Ureter (tissue), 1 donor: ENCODE results near the gene HOXA11. TPM values are rescaled to one million over a fixed set of nuclear protein-coding genes. Genes with fewer than 3 reads are reported as not detected.

ENCODE experiments used
- DNase-seq: peaks from one replicate; pipeline ENCODE4 v3.0.0-alpha.2; 2020; ENCODE audit warnings: low spot score
- total RNA-seq: library from RNA; stranded (reverse); gene quantifications from one replicate; pipeline ENCODE4 v1.2.4, GENCODE V29; 2023
- donor health status: DM: yes; HTN: yes; CAD: no.

Gene HOXA11
- total RNA-seq, 1 donor from 2014 or later = 16.6 TPM

- no peak for DNase-seq
These were observed 51.4 kb downstream of the HOXA11 start for GRCh38 chr7:27133409-27134231.

GRCh38 chr7:27132978-27133377, 52.1 kb downstream of the HOXA11 start:
- DNase-seq = no peak

- no peak for DNase-seq
These were observed 52.8 kb downstream of the HOXA11 start for GRCh38 chr7:27132214-27132613.

- DNase-seq = no peak
These were observed 53.6 kb downstream of the HOXA11 start for GRCh38 chr7:27131390-27131819.

Other genes starting within 250 kb of the HOXA11 start
- 18.8 TPM for gene HOXA1, start 89.2 kb downstream of the HOXA11 start, total RNA-seq
- gene HOXA2, start 82.5 kb downstream of the HOXA11 start, total RNA-seq = 1.8 TPM
- 9.4 TPM for gene HOXA4, start 54.5 kb downstream of the HOXA11 start, total RNA-seq
- 10.4 TPM for gene HOXA5, start 41.6 kb downstream of the HOXA11 start, total RNA-seq
- 8.5 TPM for gene HOXA6, start 37.5 kb downstream of the HOXA11 start, total RNA-seq
- gene HOXA3, start 32.6 kb downstream of the HOXA11 start, total RNA-seq = 16.0 TPM
- gene HOXA7, start 28.6 kb downstream of the HOXA11 start, total RNA-seq = 6.3 TPM
- gene HOXA9, start 19.7 kb downstream of the HOXA11 start, total RNA-seq = 7.4 TPM
- 15.3 TPM for gene HOXA10, start 10.9 kb downstream of the HOXA11 start, total RNA-seq
- gene HOXA13, start 14.9 kb upstream of the HOXA11 start, total RNA-seq = 15.6 TPM
- 5.6 TPM for gene EVX1, start 57.6 kb upstream of the HOXA11 start, total RNA-seq